BLaER1 (cell line): ENCODE data around the gene NR2E3.
A peak's percentile ranks its signal among the peaks of the same experiment; 100 is the strongest.

Experiments used
- H3K27ac ChIP-seq: shearing (Covaris generic); formaldehyde crosslinking; 2 replicates; pipeline ENCODE4 v1.8.1; 2022
- H3K27me3 ChIP-seq: shearing (Covaris generic); formaldehyde crosslinking; 2 replicates; pipeline ENCODE4 v1.8.1; 2022
- H3K36me3 ChIP-seq: shearing (Covaris generic); formaldehyde crosslinking; 2 replicates; pipeline ENCODE4 v1.8.1; 2022
- H3K4me1 ChIP-seq: shearing (Covaris generic); formaldehyde crosslinking; 2 replicates; pipeline ENCODE4 v1.8.1; 2022
- H3K4me2 ChIP-seq: shearing (Covaris generic); formaldehyde crosslinking; 2 replicates; pipeline ENCODE4 v1.8.1; 2022
- H3K4me3 ChIP-seq: shearing (Covaris generic); formaldehyde crosslinking; 2 replicates; pipeline ENCODE4 v1.8.1; 2022
- H3K9ac ChIP-seq: shearing (Covaris generic); formaldehyde crosslinking; 2 replicates; pipeline ENCODE4 v1.8.1; 2022
- H3K9me3 ChIP-seq: shearing (Covaris generic); formaldehyde crosslinking; 2 replicates; pipeline ENCODE4 v1.8.1; 2022
- H4K20me1 ChIP-seq: shearing (Covaris generic); formaldehyde crosslinking; 2 replicates; pipeline ENCODE4 v1.8.1; 2022
- Cebpa-rat ChIP-seq: shearing (Covaris generic); IDR thresholded peaks from 2 replicates; pipeline ENCODE4 v1.8.1; 2022

NR2E3 gene

DNA sequence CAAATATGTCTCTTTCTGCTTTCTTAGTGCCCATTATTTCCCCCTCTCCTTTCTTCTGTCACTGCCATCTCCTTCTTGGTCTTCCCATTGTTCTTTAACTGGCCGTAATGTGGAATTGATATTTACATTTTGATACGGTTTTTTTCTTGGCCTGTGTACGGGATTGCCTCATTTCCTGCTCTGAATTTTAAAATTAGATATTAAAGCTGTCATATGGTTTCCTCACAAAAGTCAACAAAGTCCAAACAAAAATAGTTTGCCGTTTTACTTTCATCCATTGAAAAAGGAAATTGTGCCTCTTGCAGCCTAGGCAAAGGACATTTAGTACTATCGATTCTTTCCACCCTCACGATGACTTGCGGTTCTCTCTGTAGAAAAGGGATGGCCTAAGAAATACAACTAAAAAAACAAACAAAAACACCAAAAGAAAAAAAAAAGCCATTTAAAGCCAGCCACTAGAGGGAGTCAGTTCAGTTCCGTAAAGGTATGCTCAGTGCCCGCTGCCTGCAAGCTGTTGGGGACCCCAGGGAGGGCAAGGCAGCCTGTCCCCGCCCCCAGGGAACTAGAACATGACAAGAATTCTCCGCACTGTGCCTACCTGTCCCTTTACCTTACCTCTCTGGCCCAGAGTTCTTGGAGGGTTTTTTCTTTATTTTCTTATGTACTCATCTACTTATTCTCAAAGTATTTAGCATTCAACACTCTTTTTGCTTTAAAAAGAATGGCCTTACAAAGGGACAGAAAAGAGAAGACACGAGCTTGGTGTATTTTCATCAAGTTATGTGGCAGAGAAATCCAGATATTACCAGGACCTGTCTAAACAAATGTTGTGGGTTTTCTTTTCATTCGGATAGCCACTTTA lies 30.0 kb upstream of the NR2E3 start:
- no peak overlapping the region for H3K9ac ChIP-seq
- peaks cover 15% of the 10 kb centered on the region for H3K4me1 ChIP-seq
- H3K4me3 ChIP-seq, result 0 out of 2 replicates have a peak overlapping the region, but pooled peaks have one; percentile 9
- peak overlapping the region; percentile 36 for H3K27ac ChIP-seq
- no peak for TF ChIP-seq Cebpa-rat
- H3K4me2 ChIP-seq, result peak overlapping the region; percentile 68
- no peaks in the 10 kb centered on the region for H3K36me3 ChIP-seq
- H3K27me3 ChIP-seq, result no peaks in the 10 kb centered on the region
- H4K20me1 ChIP-seq, result no peaks in the 10 kb centered on the region
- no peaks in the 10 kb centered on the region for H3K9me3 ChIP-seq

DNA sequence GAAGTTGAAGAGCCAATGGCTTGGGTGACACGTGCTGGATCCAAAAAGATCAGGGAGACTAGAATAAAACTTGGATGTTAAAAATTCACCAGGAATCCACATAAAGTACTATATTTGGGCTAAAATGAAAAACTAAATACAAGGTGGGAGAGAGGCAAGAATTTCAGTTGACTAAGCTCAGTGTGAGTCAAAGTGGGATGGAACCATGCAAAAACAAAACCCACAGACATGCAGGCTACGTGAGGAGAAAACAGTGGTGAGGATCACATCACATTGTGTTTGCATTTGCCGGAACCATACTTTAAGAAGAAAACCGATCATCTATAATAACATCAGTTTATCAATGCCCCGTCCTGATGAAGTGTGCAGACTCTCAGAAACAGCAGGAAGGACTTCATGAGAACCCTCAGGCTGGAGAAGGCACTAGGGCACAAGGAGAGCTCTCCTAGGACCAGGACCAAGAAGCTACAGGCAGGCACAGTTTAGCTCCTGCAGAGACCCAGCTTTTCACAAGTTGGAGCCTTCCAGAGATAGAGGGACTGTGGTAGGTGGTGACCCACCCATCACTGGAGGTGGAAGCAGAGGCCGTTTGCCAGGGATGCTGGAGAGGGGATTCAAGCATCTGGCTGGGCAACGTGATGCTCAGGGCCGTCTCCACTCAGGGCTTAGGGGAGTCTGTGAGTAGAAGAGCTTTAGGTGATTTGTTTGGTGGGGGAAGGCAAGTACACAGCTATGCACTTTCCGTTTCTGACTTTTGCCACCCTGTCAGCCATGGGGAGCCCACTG lies 29.0 kb upstream of the NR2E3 start:
- Histone ChIP-seq H3K4me1 (peaks cover 22% of the 10 kb centered on the region), H4K20me1 (no peaks in the 10 kb centered on the region), H3K4me3 (no peak overlapping the region), H3K9me3 (no peaks in the 10 kb centered on the region), H3K9ac (no peak overlapping the region), H3K4me2 (no peak overlapping the region), H3K27me3 (no peaks in the 10 kb centered on the region), H3K27ac (no peak overlapping the region), H3K36me3 (no peaks in the 10 kb centered on the region)
- TF ChIP-seq Cebpa-rat, result no peak

DNA sequence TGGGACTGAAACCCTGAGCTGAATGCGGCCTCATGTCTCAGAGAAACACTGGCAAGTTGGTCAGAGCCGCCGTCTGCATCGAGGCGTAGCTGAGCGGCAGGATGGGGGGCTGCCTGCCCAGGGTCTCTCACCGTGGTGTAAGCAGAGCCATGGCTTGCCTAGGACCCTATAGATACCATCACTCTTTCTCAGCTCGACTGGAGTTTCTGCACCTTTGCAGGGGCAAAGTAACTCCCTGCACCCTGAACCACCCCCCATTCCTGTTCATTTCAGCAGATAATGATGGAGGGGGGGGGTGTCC lies 28.4 kb upstream of the NR2E3 start:
- H3K27ac ChIP-seq, result no peak overlapping the region
- no peak overlapping the region for H3K4me2 ChIP-seq
- H4K20me1 ChIP-seq, result no peaks in the 10 kb centered on the region
- no peak overlapping the region for H3K4me3 ChIP-seq
- peaks cover 22% of the 10 kb centered on the region for H3K4me1 ChIP-seq
- H3K9me3 ChIP-seq, result no peaks in the 10 kb centered on the region
- H3K9ac ChIP-seq, result no peak overlapping the region
- H3K36me3 ChIP-seq, result no peaks in the 10 kb centered on the region
- no peaks in the 10 kb centered on the region for H3K27me3 ChIP-seq
- TF ChIP-seq Cebpa-rat, result no peak

DNA sequence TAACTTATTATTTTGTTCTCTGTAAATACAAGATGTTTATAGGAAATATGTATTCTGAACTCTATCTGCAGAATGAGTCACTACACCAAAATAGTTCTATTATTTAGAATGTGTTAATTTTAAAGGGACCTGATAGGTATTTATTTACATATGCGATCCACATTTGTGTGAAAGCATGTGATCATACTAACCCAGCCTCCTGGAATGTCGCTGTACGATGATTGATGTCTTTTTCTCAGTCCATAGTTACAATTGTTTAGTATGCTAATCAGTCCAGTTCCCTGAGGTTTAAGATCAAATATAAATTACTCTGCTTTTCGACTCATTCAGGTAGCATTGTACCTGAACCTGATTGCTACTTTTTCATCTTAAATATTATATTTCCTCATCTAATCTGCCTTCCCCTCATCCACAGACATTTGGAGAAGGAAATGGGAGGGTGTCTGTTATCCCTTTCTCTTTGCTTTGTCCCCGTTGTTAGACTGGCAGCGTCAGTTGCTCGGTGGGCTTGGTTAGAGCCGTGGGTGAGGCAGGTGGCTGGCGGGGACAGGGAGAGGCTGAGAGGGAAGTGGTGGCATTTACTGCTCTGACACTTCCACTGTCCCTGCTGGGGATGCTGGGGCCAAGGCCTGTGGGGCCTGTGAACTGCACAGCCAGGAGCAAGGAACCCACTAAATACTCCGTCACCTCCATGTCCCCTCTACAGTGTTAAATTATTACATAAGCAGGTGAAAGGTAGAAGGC lies 27.8 kb upstream of the NR2E3 start:
- no peak for TF ChIP-seq Cebpa-rat
- H3K4me1 ChIP-seq, result peaks cover 22% of the 10 kb centered on the region

DNA sequence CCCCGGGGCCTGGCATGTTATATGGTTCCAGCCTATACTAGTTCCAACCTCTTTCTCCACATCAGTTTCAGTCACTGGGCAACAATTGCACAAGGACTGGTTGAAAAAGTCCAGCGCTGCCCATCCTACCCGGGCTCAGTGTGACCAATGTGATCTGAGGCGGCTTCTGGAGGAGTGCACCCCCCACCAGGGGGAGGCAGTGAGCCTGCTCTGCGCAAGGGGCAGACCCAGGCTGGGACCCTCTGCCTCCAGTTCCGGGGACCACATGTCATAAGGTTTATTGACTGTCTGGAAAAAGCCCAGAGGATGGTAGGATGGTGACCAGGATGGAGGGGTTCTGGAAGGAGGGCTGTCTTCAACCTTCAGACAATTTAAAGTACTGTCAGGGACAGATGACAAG lies 25.6 kb upstream of the NR2E3 start:
- no peak overlapping the region for H3K27ac ChIP-seq
- H4K20me1 ChIP-seq, result no peaks in the 10 kb centered on the region
- H3K4me2 ChIP-seq, result no peak overlapping the region
- no peaks in the 10 kb centered on the region for H3K27me3 ChIP-seq
- peaks cover 18% of the 10 kb centered on the region for H3K4me1 ChIP-seq
- H3K36me3 ChIP-seq, result no peaks in the 10 kb centered on the region
- TF ChIP-seq Cebpa-rat, result no peak
- no peak overlapping the region for H3K9ac ChIP-seq
- H3K9me3 ChIP-seq, result no peaks in the 10 kb centered on the region
- no peak overlapping the region for H3K4me3 ChIP-seq

More for the DNA sequence above, 27.8 kb upstream of the NR2E3 start:
- no peak overlapping the region for H3K27ac ChIP-seq
- H3K9me3 ChIP-seq, result no peaks in the 10 kb centered on the region
- H4K20me1 ChIP-seq, result no peaks in the 10 kb centered on the region
- H3K9ac ChIP-seq, result peak overlapping the region; percentile 8; the same call in 1 of the 2 replicates
- no peak overlapping the region for H3K4me2 ChIP-seq
- no peaks in the 10 kb centered on the region for H3K27me3 ChIP-seq
- no peaks in the 10 kb centered on the region for H3K36me3 ChIP-seq
- no peak overlapping the region for H3K4me3 ChIP-seq

DNA sequence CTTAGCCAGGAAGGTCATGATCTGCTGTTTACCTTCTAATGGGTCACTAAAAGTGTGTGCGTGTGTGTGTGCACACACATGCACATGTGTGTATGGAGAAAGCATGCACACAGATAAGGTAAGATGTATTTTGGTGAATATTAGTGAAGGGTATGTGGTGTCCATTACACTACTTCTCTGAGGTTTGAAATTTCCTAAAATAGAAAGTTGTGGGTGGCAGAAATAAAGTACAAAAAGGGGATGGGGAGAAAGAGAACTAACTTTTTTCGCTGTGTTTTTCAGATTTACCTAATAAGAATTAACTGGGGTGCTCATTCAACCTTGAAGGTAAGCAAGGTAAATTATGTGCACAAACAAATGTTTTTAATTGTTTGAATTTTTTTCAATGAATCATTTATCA lies 24.4 kb upstream of the NR2E3 start:
- Histone ChIP-seq H3K4me1 (peaks cover 7% of the 10 kb centered on the region), H3K36me3 (no peaks in the 10 kb centered on the region)
- no peak for TF ChIP-seq Cebpa-rat

DNA sequence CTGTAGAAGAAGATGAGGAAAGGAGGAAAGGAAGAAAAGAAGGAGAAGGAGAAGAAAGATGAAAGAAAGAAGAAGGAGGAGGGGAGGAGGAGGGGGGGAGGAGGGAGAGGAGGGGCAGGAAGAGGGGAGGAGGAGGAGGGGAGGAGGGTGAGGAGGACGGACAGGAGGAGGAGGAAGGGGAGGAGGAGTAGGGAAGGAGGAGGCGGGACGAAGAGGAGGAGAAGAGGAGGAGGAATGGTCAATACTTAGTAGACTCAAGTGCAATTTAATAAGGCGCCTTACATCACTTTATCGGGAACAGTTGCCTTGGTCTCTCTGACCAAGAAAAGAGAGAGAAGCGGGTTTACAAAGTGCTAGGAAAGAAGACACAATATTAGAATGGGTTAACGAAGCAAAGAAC lies 23.7 kb upstream of the NR2E3 start:
- Histone ChIP-seq H3K9me3 (no peaks in the 10 kb centered on the region), H3K4me3 (no peak overlapping the region), H3K27me3 (no peaks in the 10 kb centered on the region), H4K20me1 (no peaks in the 10 kb centered on the region), H3K4me2 (no peak overlapping the region), H3K36me3 (no peaks in the 10 kb centered on the region), H3K9ac (no peak overlapping the region), H3K27ac (no peak overlapping the region), H3K4me1 (peaks cover 7% of the 10 kb centered on the region)
- no peak for TF ChIP-seq Cebpa-rat

More for the DNA sequence above, 24.4 kb upstream of the NR2E3 start:
- Histone ChIP-seq H3K27ac (no peak overlapping the region), H3K9ac (no peak overlapping the region), H4K20me1 (no peaks in the 10 kb centered on the region), H3K9me3 (no peaks in the 10 kb centered on the region), H3K4me3 (no peak overlapping the region), H3K27me3 (no peaks in the 10 kb centered on the region), H3K4me2 (no peak overlapping the region)

DNA sequence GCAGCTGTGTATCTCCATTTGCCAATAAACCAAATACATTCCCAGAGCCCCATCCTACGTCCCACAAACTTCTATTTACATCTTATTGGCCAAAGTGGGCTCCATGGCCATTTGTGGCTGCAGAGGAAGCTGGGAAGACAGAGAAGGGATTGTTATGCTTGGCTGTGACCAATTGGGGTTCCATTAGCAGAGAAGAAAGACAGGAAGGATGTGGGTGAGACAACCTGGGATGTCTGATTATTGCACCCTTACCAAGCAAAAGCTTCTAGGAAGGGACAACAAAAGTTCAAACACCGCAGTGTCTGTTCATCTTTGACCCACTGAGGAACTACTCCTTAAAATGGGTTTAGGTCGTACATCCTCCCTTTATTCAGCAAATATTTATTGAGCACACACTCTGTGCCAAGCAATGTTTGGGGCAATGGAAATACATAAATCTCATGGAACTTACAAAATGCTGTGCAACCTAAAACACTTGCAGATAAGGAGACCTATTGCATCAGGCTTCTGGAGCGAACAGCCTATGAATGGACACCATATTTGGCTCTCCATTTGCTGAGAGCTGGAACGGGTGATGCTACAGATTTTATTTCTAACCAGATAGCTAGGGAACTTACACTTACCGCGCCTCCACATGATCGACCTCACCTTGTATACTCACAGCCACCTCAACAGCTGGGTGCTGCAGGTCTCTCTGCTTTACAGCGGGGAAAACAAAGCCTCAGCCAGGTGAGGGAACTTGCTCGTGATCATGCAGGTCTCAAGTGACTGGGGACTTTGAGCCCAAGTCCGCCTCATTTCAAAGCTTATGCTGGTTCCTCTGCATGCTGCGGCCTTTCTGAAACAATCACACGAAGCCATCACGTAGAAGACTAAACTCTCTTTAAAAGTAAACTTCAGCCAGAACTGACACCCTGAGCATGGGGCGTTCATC lies 21.4 kb upstream of the NR2E3 start:
- Histone ChIP-seq H3K4me3 (no peak overlapping the region), H3K36me3 (no peaks in the 10 kb centered on the region), H4K20me1 (no peaks in the 10 kb centered on the region), H3K9me3 (no peaks in the 10 kb centered on the region), H3K9ac (no peak overlapping the region), H3K4me1 (peaks cover 7% of the 10 kb centered on the region), H3K27ac (no peak overlapping the region), H3K4me2 (no peak overlapping the region), H3K27me3 (no peaks in the 10 kb centered on the region)
- no peak for TF ChIP-seq Cebpa-rat

DNA sequence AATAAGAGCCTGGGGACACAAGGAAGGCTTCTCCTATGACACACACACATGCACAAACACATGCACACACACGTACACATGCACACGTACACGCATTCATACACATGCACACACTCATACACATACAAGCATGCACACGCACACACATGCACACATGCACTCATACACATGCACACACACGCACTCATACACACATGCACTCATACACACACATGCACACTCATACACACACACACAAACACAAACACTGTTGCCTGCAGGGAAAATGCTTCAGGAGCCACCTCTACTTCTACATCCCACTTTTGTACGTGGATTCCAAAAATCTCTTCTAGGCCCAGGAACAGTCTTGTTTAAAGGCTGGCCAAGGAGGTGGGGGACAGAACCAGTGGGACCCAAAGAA lies 20.7 kb upstream of the NR2E3 start:
- Histone ChIP-seq H3K27me3 (no peaks in the 10 kb centered on the region), H3K4me3 (no peak overlapping the region), H3K9ac (no peak overlapping the region), H3K36me3 (no peaks in the 10 kb centered on the region), H3K27ac (no peak overlapping the region), H3K4me1 (peaks cover 7% of the 10 kb centered on the region), H3K9me3 (no peaks in the 10 kb centered on the region), H4K20me1 (no peaks in the 10 kb centered on the region), H3K4me2 (no peak overlapping the region)
- no peak for TF ChIP-seq Cebpa-rat
